Nephron (organoid): ENCODE results near the gene PTGS1.

ENCODE experiments used
- H3K27ac Mint-ChIP-seq, 3 experiments: 2 replicates each; pipeline ENCODE4 v1.8.0; 2020; ENCODE audit warnings: mixed read lengths in 3 of 3, mild to moderate bottlenecking in 2 of 3, moderate library complexity in 1 of 3
- H3K27me3 Mint-ChIP-seq: 2 replicates; pipeline ENCODE4 v1.8.0; 2021; ENCODE audit warnings: low read depth, mild to moderate bottlenecking, moderate library complexity, mixed read lengths
- H3K36me3 Mint-ChIP-seq: 2 replicates; pipeline ENCODE4 v1.8.0; 2020; ENCODE audit warnings: low read depth, mixed read lengths
- H3K4me1 Mint-ChIP-seq: 2 replicates; pipeline ENCODE4 v1.8.0; 2020; ENCODE audit warnings: mixed read lengths
- H3K4me3 Mint-ChIP-seq, 3 experiments: 2 replicates each; pipeline ENCODE4 v1.8.0; 2020; ENCODE audit warnings: mild to moderate bottlenecking in 3 of 3, mixed read lengths in 3 of 3, moderate library complexity in 2 of 3
- H3K9me3 Mint-ChIP-seq: 2 replicates; pipeline ENCODE4 v1.8.0; 2020; ENCODE audit warnings: mixed read lengths
- TF ChIP-seq, protein P1 (sequence below), 3 experiments: fragments of 200-600 bp; sonication (generic); IDR thresholded peaks; one replicate each; pipeline ENCODE4 v1.5.0; 2021; ENCODE audit warnings: antibody characterized with exemption in 3 of 3; ENCODE audit not compliant: unreplicated experiment in 3 of 3

PTGS1 gene

GRCh38 chr9:122367774-122368460, 2.9 kb upstream of the PTGS1 start:
- peaks cover 63% of the 10 kb centered on the region for H3K27me3 Mint-ChIP-seq
- no peak overlapping the region for H3K27ac Mint-ChIP-seq
- no peaks in the 10 kb centered on the region for H3K9me3 Mint-ChIP-seq
- no peak overlapping the region for H3K4me3 Mint-ChIP-seq
- peaks cover 10% of the 10 kb centered on the region for H3K4me1 Mint-ChIP-seq
- H3K36me3 Mint-ChIP-seq = no peaks in the 10 kb centered on the region
- TF ChIP-seq, protein P1, sequence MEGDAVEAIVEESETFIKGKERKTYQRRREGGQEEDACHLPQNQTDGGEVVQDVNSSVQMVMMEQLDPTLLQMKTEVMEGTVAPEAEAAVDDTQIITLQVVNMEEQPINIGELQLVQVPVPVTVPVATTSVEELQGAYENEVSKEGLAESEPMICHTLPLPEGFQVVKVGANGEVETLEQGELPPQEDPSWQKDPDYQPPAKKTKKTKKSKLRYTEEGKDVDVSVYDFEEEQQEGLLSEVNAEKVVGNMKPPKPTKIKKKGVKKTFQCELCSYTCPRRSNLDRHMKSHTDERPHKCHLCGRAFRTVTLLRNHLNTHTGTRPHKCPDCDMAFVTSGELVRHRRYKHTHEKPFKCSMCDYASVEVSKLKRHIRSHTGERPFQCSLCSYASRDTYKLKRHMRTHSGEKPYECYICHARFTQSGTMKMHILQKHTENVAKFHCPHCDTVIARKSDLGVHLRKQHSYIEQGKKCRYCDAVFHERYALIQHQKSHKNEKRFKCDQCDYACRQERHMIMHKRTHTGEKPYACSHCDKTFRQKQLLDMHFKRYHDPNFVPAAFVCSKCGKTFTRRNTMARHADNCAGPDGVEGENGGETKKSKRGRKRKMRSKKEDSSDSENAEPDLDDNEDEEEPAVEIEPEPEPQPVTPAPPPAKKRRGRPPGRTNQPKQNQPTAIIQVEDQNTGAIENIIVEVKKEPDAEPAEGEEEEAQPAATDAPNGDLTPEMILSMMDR (IDR thresholded peaks at IDR 0.05; ENCODE audit: unreplicated experiment in 3 of 3) = no peak

DNA sequence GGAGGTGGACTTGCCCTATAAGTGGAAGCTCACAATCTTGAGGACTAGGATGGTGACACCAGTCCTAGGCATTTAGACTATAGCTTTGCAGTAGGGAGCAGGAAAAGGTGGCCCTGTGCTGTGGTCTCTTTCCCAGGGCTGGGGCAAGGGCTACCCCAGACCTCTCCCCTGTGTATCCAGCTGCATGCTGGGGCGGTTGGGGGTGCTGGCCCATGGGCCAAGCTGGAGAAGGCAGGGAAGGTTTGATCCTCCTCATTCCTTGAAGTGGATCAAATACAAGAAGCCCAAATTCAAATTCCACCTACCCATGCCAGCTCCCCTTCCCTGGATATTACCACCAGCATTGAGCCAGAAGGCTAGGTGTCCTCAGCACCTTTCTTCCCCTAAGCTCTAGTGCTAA, 2.2 kb upstream of the PTGS1 start:
- Mint-ChIP-seq H3K36me3 (no peaks in the 10 kb centered on the region), H3K4me3 (no peak overlapping the region), H3K9me3 (no peaks in the 10 kb centered on the region), H3K4me1 (peaks cover 13% of the 10 kb centered on the region), H3K27me3 (peaks cover 63% of the 10 kb centered on the region), H3K27ac (no peak overlapping the region)
- TF ChIP-seq, protein P1 (IDR thresholded peaks at IDR 0.05; ENCODE audit: unreplicated experiment in 3 of 3) = no peak

DNA sequence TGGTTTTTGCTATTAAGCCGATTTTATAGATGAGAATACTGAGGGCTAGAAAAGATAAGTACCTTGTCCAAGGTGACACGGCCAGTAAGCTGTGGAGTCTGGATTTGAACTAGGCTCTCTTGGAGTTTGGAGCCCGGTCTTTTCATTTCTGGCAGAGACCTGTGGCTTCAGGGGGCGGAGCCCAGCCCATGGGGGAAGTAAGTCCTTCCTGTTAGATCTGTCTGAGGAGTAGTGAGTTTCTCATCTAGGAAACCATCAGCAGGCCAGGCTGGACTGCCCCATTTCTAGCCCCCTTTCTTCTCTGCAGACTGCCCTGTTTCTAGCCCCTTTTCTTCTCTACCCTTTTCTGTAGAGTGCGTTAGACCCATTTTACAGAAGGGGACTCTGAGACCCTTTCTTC, 521 bp upstream of the PTGS1 start:
- TF ChIP-seq, protein P1 (IDR thresholded peaks at IDR 0.05; ENCODE audit: unreplicated experiment in 3 of 3) = no peak
- H3K27ac Mint-ChIP-seq = no peak overlapping the region
- no peak overlapping the region for H3K4me3 Mint-ChIP-seq
- no peaks in the 10 kb centered on the region for H3K9me3 Mint-ChIP-seq
- H3K36me3 Mint-ChIP-seq = no peaks in the 10 kb centered on the region
- H3K4me1 Mint-ChIP-seq = peaks cover 21% of the 10 kb centered on the region
- peaks cover 71% of the 10 kb centered on the region for H3K27me3 Mint-ChIP-seq

GRCh38 chr9:122371846-122372245, 1.0 kb downstream of the PTGS1 start:
- TF ChIP-seq, protein P1 (IDR thresholded peaks at IDR 0.05; ENCODE audit: unreplicated experiment in 3 of 3) = no peak
- peaks cover 37% of the 10 kb centered on the region for H3K4me1 Mint-ChIP-seq
- H3K27me3 Mint-ChIP-seq = peaks cover 70% of the 10 kb centered on the region
- no peak overlapping the region for H3K27ac Mint-ChIP-seq
- no peaks in the 10 kb centered on the region for H3K36me3 Mint-ChIP-seq
- H3K4me3 Mint-ChIP-seq = peak overlapping the region in 2 of 3 experiments; percentile 18 to 43
- no peaks in the 10 kb centered on the region for H3K9me3 Mint-ChIP-seq

- Mint-ChIP-seq H3K36me3 (no peaks in the 10 kb centered on the region), H3K27me3 (peaks cover 60% of the 10 kb centered on the region), H3K4me1 (peaks cover 41% of the 10 kb centered on the region), H3K9me3 (no peaks in the 10 kb centered on the region), H3K4me3 (no peak overlapping the region), H3K27ac (peak overlapping the region in 1 of 3 experiments; percentile 2)
- TF ChIP-seq, protein P1 (IDR thresholded peaks at IDR 0.05; ENCODE audit: unreplicated experiment in 3 of 3) = no peak
Measured at GRCh38 chr9:122372856-122373845, 2.3 kb downstream of the PTGS1 start.
